Endothelial cell of umbilical vein (primary cell): ENCODE data around the gene TREX2. TPM values are rescaled to one million over a fixed set of nuclear protein-coding genes. Genes with fewer than 3 reads are reported as not detected.

Experiments used
- BruUV-seq: library from RNA; stranded (reverse); fragments of 400-500 nt; replicated peaks from 2 replicates; lab custom pipeline; 2021; lab: Mats Ljungman, UMichigan
- CTCF ChIA-PET: fragments of 300-600, 350-600 bp; sonication (Branson Sonifier 250); formaldehyde crosslinking; loops from one replicate; lab custom pipeline; 2021; ENCODE audit warnings: antibody characterized with exemption, inconsistent platforms; lab: Charles Lee
- POLR2A ChIA-PET: fragments of 300-600, 350-600 bp; sonication (Branson Sonifier 250); formaldehyde crosslinking; loops from one replicate; lab custom pipeline; 2021; ENCODE audit warnings: antibody characterized with exemption, inconsistent platforms; lab: Charles Lee
- DNase-seq: peaks from one replicate; pipeline ENCODE4 v3.0.0-alpha.2; 2011; ENCODE audit warnings: low read depth, low spot score
- FAIRE-seq: peaks from 2 replicates; lab custom pipeline; 2011; peaks lifted over from hg19 to GRCh38; lab: Jason Lieb, UNC
- H2AFZ ChIP-seq: 2 replicates; pipeline ENCODE4 v1.6.0; 2012; ENCODE audit warnings: low read depth, low read length, control low read depth, inconsistent platforms
- H3K27ac ChIP-seq: 2 replicates; pipeline ENCODE4 v1.5.1; 2011; ENCODE audit warnings: low read depth, mild to moderate bottlenecking, control low read depth, low read length, moderate library complexity; ENCODE audit not compliant: insufficient read depth
- H3K27me3 ChIP-seq, 2 experiments: 2 replicates each; pipeline versions ENCODE4 v1.6.0 to v1.6.1; 2011; ENCODE audit warnings: low read length in 2 of 2, mixed read lengths in 1 of 2; ENCODE audit not compliant: control insufficient read depth in 2 of 2, insufficient read depth in 2 of 2
- H3K36me3 ChIP-seq, 2 experiments: 2 replicates in 1 of 2; 3 replicates in 1 of 2; pipeline ENCODE4 v1.5.1; 2011; ENCODE audit warnings: low read length in 2 of 2, mild to moderate bottlenecking in 1 of 2, moderate library complexity in 1 of 2; ENCODE audit not compliant: control insufficient read depth in 2 of 2, insufficient read depth in 2 of 2; ENCODE audit errors: extremely low read depth in 1 of 2
- H3K4me1 ChIP-seq: 3 replicates; pipeline ENCODE4 v1.5.1; 2011; ENCODE audit warnings: mild to moderate bottlenecking, low read length; ENCODE audit not compliant: control insufficient read depth, insufficient read depth; ENCODE audit errors: extremely low read depth
- H3K4me2 ChIP-seq: 2 replicates; pipeline ENCODE4 v1.6.1; 2011; ENCODE audit warnings: low read length, control low read depth, mixed read lengths; ENCODE audit not compliant: insufficient read depth
- H3K4me3 ChIP-seq, 3 experiments: fragments of 200-600 bp in 1 of 3; sonication (generic), shearing (Covaris generic) in 1 of 3; replicated peaks in 1 of 3; 2 replicates each; pipeline ENCODE4 v1.5.1; 2011 to 2016; ENCODE audit warnings: control low read depth in 3 of 3, low read length in 3 of 3, mild to moderate bottlenecking in 2 of 3, inconsistent platforms in 1 of 3, low read depth in 1 of 3, moderate library complexity in 1 of 3; ENCODE audit not compliant: insufficient read depth in 1 of 3
- H3K79me2 ChIP-seq: 2 replicates; pipeline ENCODE4 v1.6.0; 2012; ENCODE audit warnings: low read length, inconsistent platforms; ENCODE audit not compliant: control insufficient read depth, insufficient read depth
- H3K9ac ChIP-seq: replicated peaks from 2 replicates; pipeline ENCODE3; 2011; ENCODE audit warnings: low read length, control low read depth; ENCODE audit not compliant: insufficient read depth; ENCODE audit errors: extremely low read depth
- H3K9me1 ChIP-seq: replicated peaks from 3 replicates; pipeline ENCODE4 v1.6.0; 2011; ENCODE audit warnings: mild to moderate bottlenecking, low read length; ENCODE audit not compliant: control insufficient read depth, insufficient read depth; ENCODE audit errors: extremely low read depth
- H3K9me3 ChIP-seq: replicated peaks from 2 replicates; pipeline ENCODE4 v1.5.1; 2012; ENCODE audit warnings: low read length, inconsistent platforms; ENCODE audit not compliant: control insufficient read depth, insufficient read depth
- H4K20me1 ChIP-seq: replicated peaks from 2 replicates; pipeline ENCODE3; 2011; ENCODE audit warnings: mild to moderate bottlenecking, low read length; ENCODE audit not compliant: control insufficient read depth, insufficient read depth; ENCODE audit errors: extremely low read depth
- CTCF ChIP-seq, 2 donors: IDR thresholded peaks; 1 replicate in 1 of 2; 2 replicates in 1 of 2; pipeline ENCODE4 v1.5.1; 2011; ENCODE audit warnings: low read length in 2 of 2, mild to moderate bottlenecking in 2 of 2, moderate library complexity in 2 of 2, control low read depth in 1 of 2, inconsistent platforms in 1 of 2, low read depth in 1 of 2; ENCODE audit not compliant: insufficient read depth in 1 of 2; ENCODE audit errors: extremely low read depth in 1 of 2
- EZH2 ChIP-seq: IDR thresholded peaks from 2 replicates; pipeline ENCODE4 v1.6.1; 2012; ENCODE audit warnings: borderline replicate concordance, low read depth, mild to moderate bottlenecking, moderate library complexity, low read length, inconsistent platforms; ENCODE audit not compliant: severe bottlenecking
- JUN ChIP-seq: IDR thresholded peaks from 2 replicates; pipeline ENCODE4 v1.6.1; 2011; ENCODE audit warnings: borderline replicate concordance, low read depth; ENCODE audit not compliant: insufficient read length, insufficient read depth
- POLR2A ChIP-seq: IDR thresholded peaks from 2 replicates; pipeline ENCODE4 v1.6.1; 2012; ENCODE audit warnings: low read depth, mild to moderate bottlenecking, control low read depth, low read length
- POLR2AphosphoS5 ChIP-seq: IDR thresholded peaks from 2 replicates; pipeline ENCODE4 v1.6.1; 2012; ENCODE audit warnings: low read depth, mild to moderate bottlenecking, control low read depth, low read length, moderate library complexity; ENCODE audit not compliant: insufficient read depth
- dilution Hi-C: fragments of 300-500 bp; cut with MboI; formaldehyde crosslinking; loops from one replicate; pipeline ENCODE4 v1.15.0; 2019; ENCODE audit warnings: low sequenced_read_pairs; ENCODE audit not compliant: extremely low pct_ligation_motif_present
- intact Hi-C: fragments of 100-400 bp; cut with micrococcal nuclease; formaldehyde crosslinking; loops from one replicate; pipeline ENCODE4 v1.10.0; 2022
- polyA plus RNA-seq, 4 experiments: library from polyadenylated mRNA; depleted of rRNA in 3 of 4; stranded (reverse) in 3 of 4; unstranded in 1 of 4; fragments of >200 nt; gene quantifications; 2 replicates each; pipeline versions ENCODE4 v1.2.1 to v1.2.3, GENCODE V29; 2011 to 2012; ENCODE audit warnings: missing spikeins in 1 of 4
- total RNA-seq: library from RNA; stranded (reverse); gene quantifications from 2 replicates; pipeline ENCODE4 v1.2.3, GENCODE V29; 2021

TREX2 gene
- total and polyA plus RNA-seq, 2 donors (not counting 3 experiments of a cell fraction or from before 2014, with no cell fraction given): 0.82 to 0.99 TPM

GRCh38 chrX:153398275-153398960 is 47.4 kb downstream of the TREX2 start:
- FAIRE-seq: no peak
- BruUV-seq: no TSS peak

More at GRCh38 chrX:153398275-153398960, 47.4 kb downstream of the TREX2 start:
- H4K20me1 ChIP-seq: no peaks in the 10 kb centered on the region
- no peaks in the 10 kb centered on the region for H3K9me1 ChIP-seq
- H3K27ac ChIP-seq: no peak overlapping the region
- TF ChIP-seq JUN (no peak), POLR2A (no peak), EZH2 (no peak), CTCF (IDR thresholded peaks at IDR 0.05; ENCODE audit: extremely low read depth in 1 of 2, insufficient read depth in 1 of 2, low read depth in 1 of 2, low read length in 2 of 2) (no peak), POLR2AphosphoS5 (no peak)
- intact Hi-C loops: no loop called here
- ChIA-PET CTCF (interaction anchor here (1.4 kb wide), 1 partner anchor 40 kb away, joined by 3 read pairs; no protein-coding TSS in a partner anchor), POLR2A (no interaction called here)
- no peaks in the 10 kb centered on the region for H3K9me3 ChIP-seq
- no peak for DNase-seq
- H3K79me2 ChIP-seq: no peaks in the 10 kb centered on the region
- dilution Hi-C loops: no loop called here
- no peak overlapping the region for H2AFZ ChIP-seq
- no peaks in the 10 kb centered on the region for H3K36me3 ChIP-seq
- H3K27me3 ChIP-seq: no peaks in the 10 kb centered on the region
- H3K4me1 ChIP-seq: no peaks in the 10 kb centered on the region
- no peak overlapping the region for H3K9ac ChIP-seq
- H3K4me3 ChIP-seq: no peak overlapping the region
- H3K4me2 ChIP-seq: no peak overlapping the region
